Measurements from ENCODE around the gene ZNF326.

DNA sequence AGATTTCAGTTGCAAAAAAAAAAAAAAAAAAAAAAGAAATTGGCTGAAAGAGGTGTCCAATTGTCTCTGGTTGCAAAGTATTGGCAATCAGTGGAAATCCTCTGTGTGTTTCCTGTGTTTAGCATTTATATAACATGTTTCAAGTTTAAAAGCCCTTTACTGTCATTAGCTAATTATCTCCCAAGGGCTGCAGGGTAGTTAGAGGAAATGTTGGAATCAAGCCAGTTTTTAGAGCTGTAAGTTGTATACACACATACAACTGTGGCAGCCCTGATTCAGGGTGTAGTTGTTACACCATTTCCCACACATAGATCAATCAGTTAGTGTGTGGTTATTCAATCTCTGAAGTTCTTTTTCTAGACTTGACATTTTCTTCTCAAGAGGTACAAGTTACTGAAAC lies 8.9 kb upstream of the ZNF326 start:
- TF ChIP-seq, protein P1, sequence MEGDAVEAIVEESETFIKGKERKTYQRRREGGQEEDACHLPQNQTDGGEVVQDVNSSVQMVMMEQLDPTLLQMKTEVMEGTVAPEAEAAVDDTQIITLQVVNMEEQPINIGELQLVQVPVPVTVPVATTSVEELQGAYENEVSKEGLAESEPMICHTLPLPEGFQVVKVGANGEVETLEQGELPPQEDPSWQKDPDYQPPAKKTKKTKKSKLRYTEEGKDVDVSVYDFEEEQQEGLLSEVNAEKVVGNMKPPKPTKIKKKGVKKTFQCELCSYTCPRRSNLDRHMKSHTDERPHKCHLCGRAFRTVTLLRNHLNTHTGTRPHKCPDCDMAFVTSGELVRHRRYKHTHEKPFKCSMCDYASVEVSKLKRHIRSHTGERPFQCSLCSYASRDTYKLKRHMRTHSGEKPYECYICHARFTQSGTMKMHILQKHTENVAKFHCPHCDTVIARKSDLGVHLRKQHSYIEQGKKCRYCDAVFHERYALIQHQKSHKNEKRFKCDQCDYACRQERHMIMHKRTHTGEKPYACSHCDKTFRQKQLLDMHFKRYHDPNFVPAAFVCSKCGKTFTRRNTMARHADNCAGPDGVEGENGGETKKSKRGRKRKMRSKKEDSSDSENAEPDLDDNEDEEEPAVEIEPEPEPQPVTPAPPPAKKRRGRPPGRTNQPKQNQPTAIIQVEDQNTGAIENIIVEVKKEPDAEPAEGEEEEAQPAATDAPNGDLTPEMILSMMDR (IDR thresholded peaks at IDR 0.05), result no peak
- no peak for TF ChIP-seq POLR2A (IDR thresholded peaks at IDR 0.05)
